MM.1S (cell line): ENCODE measurements around the gene ADGRE1.
A peak's percentile ranks its signal among the peaks of the same experiment; 100 is the strongest.

Experiments
- DNase-seq: peaks from one replicate; pipeline ENCODE4 v3.0.0-alpha.2; 2015
- H2AFZ ChIP-seq: fragments of 300-600 bp; sonication (generic); 2 replicates; pipeline ENCODE4 v1.6.0; 2016; ENCODE audit warnings: antibody characterized with exemption, low read length
- H3F3A ChIP-seq: fragments of 300-600 bp; sonication (generic); 2 replicates; pipeline ENCODE4 v1.6.1; 2016; ENCODE audit warnings: mild to moderate bottlenecking, antibody characterized with exemption, low read length, moderate library complexity, mixed read lengths; ENCODE audit not compliant: insufficient read depth
- H3K27ac ChIP-seq: fragments of 300-600 bp; sonication (generic); 2 replicates; pipeline ENCODE4 v1.5.1; 2016; ENCODE audit warnings: mild to moderate bottlenecking, low read length
- H3K27me3 ChIP-seq: fragments of 300-600 bp; sonication (generic); replicated peaks from 2 replicates; pipeline ENCODE4 v1.6.0; 2016; ENCODE audit warnings: low read length; ENCODE audit not compliant: insufficient read depth
- H3K36me3 ChIP-seq: fragments of 300-600 bp; sonication (generic); replicated peaks from 2 replicates; pipeline ENCODE4 v1.6.1; 2016; ENCODE audit warnings: mild to moderate bottlenecking, low read length, mixed read lengths; ENCODE audit not compliant: insufficient read depth
- H3K4me1 ChIP-seq: fragments of 300-600 bp; sonication (generic); 2 replicates; pipeline ENCODE4 v1.6.1; 2016; ENCODE audit warnings: low read length, mixed read lengths
- H3K4me2 ChIP-seq: fragments of 300-600 bp; sonication (generic); 2 replicates; pipeline ENCODE4 v1.6.0; 2016; ENCODE audit warnings: low read depth, low read length
- H3K4me3 ChIP-seq: fragments of 300-600 bp; sonication (generic); 2 replicates; pipeline ENCODE4 v1.5.1; 2016; ENCODE audit warnings: low read length, mixed read lengths
- H3K79me2 ChIP-seq: fragments of 300-600 bp; sonication (generic); 2 replicates; pipeline ENCODE4 v1.6.1; 2016; ENCODE audit warnings: mixed run types, low read length, mixed read lengths
- H3K9ac ChIP-seq: fragments of 300-600 bp; sonication (generic); 2 replicates; pipeline ENCODE4 v1.6.1; 2016; ENCODE audit warnings: low read length, mixed read lengths
- H3K9me2 ChIP-seq: fragments of 300-600 bp; sonication (generic); replicated peaks from 2 replicates; pipeline ENCODE4 v1.6.1; 2016; ENCODE audit warnings: mild to moderate bottlenecking, low read length, mixed read lengths; ENCODE audit not compliant: insufficient read depth
- H3K9me3 ChIP-seq: fragments of 300-600 bp; sonication (generic); replicated peaks from 2 replicates; pipeline ENCODE4 v1.6.1; 2016; ENCODE audit warnings: mild to moderate bottlenecking, low read length, mixed read lengths; ENCODE audit not compliant: insufficient read depth
- H4K20me1 ChIP-seq: fragments of 300-600 bp; sonication (generic); 2 replicates; pipeline ENCODE4 v1.6.1; 2016; ENCODE audit warnings: mild to moderate bottlenecking, low read length, moderate library complexity, mixed read lengths; ENCODE audit not compliant: insufficient read depth
- EZH2 ChIP-seq: fragments of 300-600 bp; sonication (generic); optimal IDR thresholded peaks from 2 replicates; pipeline ENCODE3; 2017; ENCODE audit warnings: low read depth, mild to moderate bottlenecking, antibody characterized with exemption, low read length, mixed read lengths
- EZH2phosphoT487 ChIP-seq: fragments of 300-600 bp; sonication (generic); IDR thresholded peaks from 2 replicates; pipeline ENCODE4 v1.6.1; 2018; ENCODE audit warnings: antibody characterized with exemption, low read length
- TF ChIP-seq, protein P1 (sequence below): fragments of 300-600 bp; sonication (generic); IDR thresholded peaks from 2 replicates; pipeline ENCODE4 v1.5.1; 2016; ENCODE audit warnings: antibody characterized with exemption, low read length, mixed read lengths

The ADGRE1 gene

DNA sequence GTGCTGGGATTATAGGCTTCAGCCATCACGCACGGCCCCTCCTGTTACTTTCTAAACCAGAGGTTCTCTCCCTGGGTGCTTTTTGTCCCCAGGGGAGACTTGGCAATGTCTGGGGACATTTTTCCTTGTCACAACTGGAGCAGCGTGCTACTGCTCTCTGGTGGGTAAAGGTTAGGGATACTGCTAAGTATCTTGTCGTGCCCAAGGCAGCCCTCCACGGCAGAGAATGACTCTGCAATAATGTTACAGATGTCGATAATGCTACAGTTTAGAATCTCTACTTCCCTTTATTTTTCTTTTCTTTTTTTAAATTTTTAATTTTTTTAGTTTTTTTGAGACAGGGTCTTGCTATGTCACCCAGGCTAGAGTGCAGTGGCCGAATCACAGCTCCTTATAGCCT is 38.0 kb downstream of the ADGRE1 start:
- H3K4me1 ChIP-seq = no peaks in the 10 kb centered on the region
- no peaks in the 10 kb centered on the region for H3K9me2 ChIP-seq
- no peak overlapping the region for H3K27ac ChIP-seq
- H4K20me1 ChIP-seq = no peaks in the 10 kb centered on the region
- peak overlapping the region; percentile 65; the same call in 1 of the 2 replicates for H3K4me2 ChIP-seq
- TF ChIP-seq EZH2 = no peak
- no peak overlapping the region for H2AFZ ChIP-seq
- H3K79me2 ChIP-seq = no peaks in the 10 kb centered on the region
- no peaks in the 10 kb centered on the region for H3K9me3 ChIP-seq
- H3K9ac ChIP-seq = no peak overlapping the region
- H3K4me3 ChIP-seq = no peak overlapping the region
- peaks cover 62% of the 10 kb centered on the region for H3K27me3 ChIP-seq
- no peaks in the 10 kb centered on the region for H3K36me3 ChIP-seq
- no peaks in the 10 kb centered on the region for H3F3A ChIP-seq
- no peak for DNase-seq

DNA sequence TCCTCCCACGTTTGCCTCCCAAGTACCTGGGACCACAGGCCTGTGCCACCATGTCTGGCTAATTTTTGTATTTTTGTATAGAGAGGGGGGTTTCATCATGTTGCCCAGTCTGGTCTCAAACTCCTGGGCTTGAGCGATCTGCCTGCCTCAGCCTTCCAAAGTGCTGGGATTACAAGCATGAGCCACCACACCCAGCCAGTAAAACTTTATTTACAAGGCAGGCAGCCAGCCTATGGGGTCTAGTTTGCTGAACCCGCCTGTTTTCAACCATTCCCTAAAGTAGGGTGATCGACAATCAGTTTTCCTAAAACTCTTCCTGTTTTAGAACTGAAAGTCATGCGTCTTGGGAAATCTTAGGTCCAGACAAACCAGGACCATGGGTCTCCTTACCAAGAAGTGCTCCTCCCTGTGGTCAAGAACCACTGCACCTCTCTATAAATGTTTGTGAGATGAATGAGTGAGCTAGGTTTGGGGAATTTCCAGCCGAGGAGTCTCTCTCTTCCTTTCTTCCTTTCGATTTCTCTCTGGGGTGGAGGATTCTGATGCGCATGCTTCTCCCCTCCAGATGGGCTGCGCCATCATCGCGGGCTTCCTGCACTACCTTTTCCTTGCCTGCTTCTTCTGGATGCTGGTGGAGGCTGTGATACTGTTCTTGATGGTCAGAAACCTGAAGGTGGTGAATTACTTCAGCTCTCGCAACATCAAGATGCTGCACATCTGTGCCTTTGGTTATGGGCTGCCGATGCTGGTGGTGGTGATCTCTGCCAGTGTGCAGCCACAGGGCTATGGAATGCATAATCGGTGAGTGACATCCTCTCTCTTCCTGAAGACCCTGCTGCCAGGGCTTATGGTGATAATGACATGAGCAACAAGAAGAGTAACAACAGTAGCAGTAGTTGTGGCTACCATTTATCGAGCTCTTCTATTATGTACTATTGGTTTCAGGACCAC is 38.7 kb downstream of the ADGRE1 start:
- Histone ChIP-seq H3F3A (no peaks in the 10 kb centered on the region), H3K79me2 (no peaks in the 10 kb centered on the region), H3K9me3 (no peaks in the 10 kb centered on the region), H3K4me1 (no peaks in the 10 kb centered on the region), H3K36me3 (no peaks in the 10 kb centered on the region), H3K27me3 (peaks cover 63% of the 10 kb centered on the region), H3K4me2 (peak overlapping the region; percentile 65), H4K20me1 (no peaks in the 10 kb centered on the region), H3K9me2 (no peaks in the 10 kb centered on the region), H2AFZ (peak overlapping the region; percentile 64), H3K27ac (no peak overlapping the region), H3K4me3 (peak overlapping the region; percentile 57), H3K9ac (no peak overlapping the region)
- no peak for TF ChIP-seq EZH2
- TF ChIP-seq, protein P1, sequence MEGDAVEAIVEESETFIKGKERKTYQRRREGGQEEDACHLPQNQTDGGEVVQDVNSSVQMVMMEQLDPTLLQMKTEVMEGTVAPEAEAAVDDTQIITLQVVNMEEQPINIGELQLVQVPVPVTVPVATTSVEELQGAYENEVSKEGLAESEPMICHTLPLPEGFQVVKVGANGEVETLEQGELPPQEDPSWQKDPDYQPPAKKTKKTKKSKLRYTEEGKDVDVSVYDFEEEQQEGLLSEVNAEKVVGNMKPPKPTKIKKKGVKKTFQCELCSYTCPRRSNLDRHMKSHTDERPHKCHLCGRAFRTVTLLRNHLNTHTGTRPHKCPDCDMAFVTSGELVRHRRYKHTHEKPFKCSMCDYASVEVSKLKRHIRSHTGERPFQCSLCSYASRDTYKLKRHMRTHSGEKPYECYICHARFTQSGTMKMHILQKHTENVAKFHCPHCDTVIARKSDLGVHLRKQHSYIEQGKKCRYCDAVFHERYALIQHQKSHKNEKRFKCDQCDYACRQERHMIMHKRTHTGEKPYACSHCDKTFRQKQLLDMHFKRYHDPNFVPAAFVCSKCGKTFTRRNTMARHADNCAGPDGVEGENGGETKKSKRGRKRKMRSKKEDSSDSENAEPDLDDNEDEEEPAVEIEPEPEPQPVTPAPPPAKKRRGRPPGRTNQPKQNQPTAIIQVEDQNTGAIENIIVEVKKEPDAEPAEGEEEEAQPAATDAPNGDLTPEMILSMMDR = peak; percentile 70
- no peak for TF ChIP-seq EZH2phosphoT487
- peak; percentile 65 for DNase-seq

DNA sequence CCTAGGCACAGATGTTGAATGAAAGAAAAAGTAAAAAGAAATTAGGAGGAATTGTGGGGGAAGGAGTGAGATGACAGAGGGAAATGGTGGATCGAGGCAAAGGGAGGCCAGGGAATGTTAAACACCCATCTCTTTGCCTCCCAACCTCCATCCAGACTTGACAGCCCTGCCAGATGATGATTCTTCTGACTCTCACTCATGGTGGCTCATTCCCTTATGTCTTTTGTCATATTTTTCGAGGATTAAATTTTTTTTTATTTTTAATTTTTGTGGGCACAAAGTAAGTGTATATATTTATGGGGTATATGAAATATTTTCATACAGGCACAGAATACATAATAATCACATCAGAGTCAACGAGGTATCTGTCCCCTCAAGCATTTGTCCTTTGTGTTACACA is 42.8 kb downstream of the ADGRE1 start:
- Histone ChIP-seq H3K4me1 (no peaks in the 10 kb centered on the region), H3K27ac (no peak overlapping the region), H3K27me3 (peaks cover 61% of the 10 kb centered on the region), H3K9me3 (no peaks in the 10 kb centered on the region), H3K9ac (no peak overlapping the region), H3K4me3 (no peak overlapping the region), H4K20me1 (no peaks in the 10 kb centered on the region), H3K79me2 (no peaks in the 10 kb centered on the region), H3K4me2 (no peak overlapping the region), H2AFZ (no peak overlapping the region), H3K36me3 (no peaks in the 10 kb centered on the region), H3F3A (no peaks in the 10 kb centered on the region), H3K9me2 (no peaks in the 10 kb centered on the region)
- TF ChIP-seq EZH2phosphoT487 (no peak), EZH2 (no peak)
- TF ChIP-seq, protein P1 = no peak
- DNase-seq = no peak

DNA sequence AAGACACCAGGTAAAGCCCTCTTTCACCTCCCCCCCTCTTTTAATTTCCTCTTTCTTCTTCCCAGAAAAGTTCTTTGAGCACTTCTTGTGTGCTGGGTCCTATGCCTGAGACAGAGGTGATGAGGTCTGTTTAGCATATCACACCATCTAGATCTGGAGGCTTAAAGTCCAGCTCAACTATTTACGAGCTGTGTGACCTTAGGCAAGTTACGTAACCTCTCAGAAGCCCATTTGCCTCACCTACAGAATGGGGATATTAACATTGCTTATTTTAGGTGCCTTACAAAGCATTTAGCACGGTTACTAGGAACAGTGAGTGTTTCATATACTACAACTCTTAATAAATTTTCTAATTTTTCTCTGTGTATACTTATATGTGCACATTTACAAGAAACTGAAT is 47.7 kb downstream of the ADGRE1 start:
- Histone ChIP-seq H3K27ac (no peak overlapping the region), H3K36me3 (no peaks in the 10 kb centered on the region), H3K27me3 (peaks cover 60% of the 10 kb centered on the region), H3K4me2 (no peak overlapping the region), H3K4me1 (no peaks in the 10 kb centered on the region), H3K4me3 (no peak overlapping the region), H3F3A (no peaks in the 10 kb centered on the region), H3K9me3 (no peaks in the 10 kb centered on the region), H3K9me2 (no peaks in the 10 kb centered on the region), H3K79me2 (no peaks in the 10 kb centered on the region), H3K9ac (no peak overlapping the region), H2AFZ (no peak overlapping the region), H4K20me1 (no peaks in the 10 kb centered on the region)
- TF ChIP-seq EZH2phosphoT487 = no peak
- no peak for TF ChIP-seq EZH2
- TF ChIP-seq, protein P1 = no peak
- DNase-seq = no peak
